SK-N-SH (cell line): Measurements from ENCODE around the gene TSC22D2. TPM values are rescaled to one million over a fixed set of nuclear protein-coding genes. Genes with fewer than 3 reads are reported as not detected.

Experiments used
- CHD2 ChIP-seq: fragments of 150-350 bp; IDR thresholded peaks from 2 replicates; pipeline ENCODE4 v1.6.1; 2018; ENCODE audit warnings: low read length; ENCODE audit not compliant: partially characterized antibody
- EZH2phosphoT487 ChIP-seq: fragments of 200-600 bp; sonication (generic); IDR thresholded peaks from 2 replicates; pipeline ENCODE4 v1.6.1; 2017; ENCODE audit warnings: low read depth, mixed run types, mild to moderate bottlenecking, antibody characterized with exemption, moderate library complexity, borderline replicate concordance
- FOSL2 ChIP-seq: IDR thresholded peaks from 2 replicates; pipeline ENCODE4 v1.4.0; 2012; ENCODE audit warnings: low read depth, mild to moderate bottlenecking, moderate library complexity, borderline replicate concordance
- FOXJ3 ChIP-seq: sonication (generic); formaldehyde crosslinking; IDR thresholded peaks from 2 replicates; pipeline ENCODE4 v1.5.1; 2020; ENCODE audit warnings: mild to moderate bottlenecking, missing genetic modification reagents
- FOXM1 ChIP-seq: IDR thresholded peaks from 2 replicates; pipeline ENCODE4 v1.4.0; 2012; ENCODE audit warnings: low read depth, mild to moderate bottlenecking
- GABPA ChIP-seq: IDR thresholded peaks from 2 replicates; pipeline ENCODE4 v1.4.0; 2012; ENCODE audit warnings: low read depth, mild to moderate bottlenecking
- GATA2 ChIP-seq: sonication (generic); formaldehyde crosslinking; IDR thresholded peaks from 2 replicates; pipeline ENCODE4 v1.5.0; 2020; ENCODE audit warnings: mild to moderate bottlenecking, missing genetic modification reagents
- JUND ChIP-seq: IDR thresholded peaks from 2 replicates; pipeline ENCODE4 v1.4.0; 2012
- NFIC ChIP-seq: IDR thresholded peaks from 2 replicates; pipeline ENCODE4 v1.4.0; 2012; ENCODE audit warnings: borderline replicate concordance
- POLR2AphosphoS5 ChIP-seq: IDR thresholded peaks from 2 replicates; pipeline ENCODE4 v1.6.1; 2012; ENCODE audit warnings: low read depth, low read length
- RCOR1 ChIP-seq: fragments of 150-350 bp; IDR thresholded peaks from 2 replicates; pipeline ENCODE4 v1.6.1; 2017; ENCODE audit warnings: antibody characterized with exemption, low read length
- SIN3A ChIP-seq: IDR thresholded peaks from 2 replicates; pipeline ENCODE4 v1.6.1; 2012; ENCODE audit warnings: low read depth, mild to moderate bottlenecking, low read length, moderate library complexity, borderline replicate concordance
- SMC3 ChIP-seq: IDR thresholded peaks from 2 replicates; pipeline ENCODE4 v1.6.1; 2012; ENCODE audit warnings: low read depth, low read length, improper control_type of control experiment
- TCF12 ChIP-seq: IDR thresholded peaks from 2 replicates; pipeline ENCODE4 v1.4.0; 2012
- TEAD4 ChIP-seq: IDR thresholded peaks from 2 replicates; pipeline ENCODE4 v1.4.0; 2012; ENCODE audit warnings: mild to moderate bottlenecking, borderline replicate concordance; ENCODE audit not compliant: insufficient read depth
- USF2 ChIP-seq: fragments of 150-350 bp; IDR thresholded peaks from 2 replicates; pipeline ENCODE4 v1.6.1; 2017; ENCODE audit warnings: antibody characterized with exemption, low read length, low read depth, borderline replicate concordance
- ZBTB33 ChIP-seq: IDR thresholded peaks from 2 replicates; pipeline ENCODE4 v1.4.0; 2012; ENCODE audit warnings: low read depth, borderline replicate concordance
- polyA plus RNA-seq, 3 experiments: library from polyadenylated mRNA; depleted of rRNA; stranded (reverse); fragments of >200 nt; gene quantifications; 2 replicates each; pipeline ENCODE4 v1.2.3, GENCODE V29; 2012
- TF ChIP-seq, protein P1 (sequence below): IDR thresholded peaks from 2 replicates; pipeline ENCODE4 v1.6.1; 2012; ENCODE audit warnings: mild to moderate bottlenecking, low read depth, low read length, moderate library complexity
- TF ChIP-seq, protein P2 (sequence below): fragments of 200-600 bp; sonication (generic); IDR thresholded peaks from 2 replicates; pipeline ENCODE4 v1.6.1; 2017; ENCODE audit warnings: antibody characterized with exemption, mild to moderate bottlenecking, moderate library complexity
- TF ChIP-seq, protein P3 (sequence below): IDR thresholded peaks from 2 replicates; pipeline ENCODE4 v1.4.0; 2012; ENCODE audit warnings: low read depth, borderline replicate concordance

Gene TSC22D2
- polyA plus RNA-seq, 1 of the 3 experiments (the other 2 are of a cell fraction): 4.8 TPM

DNA sequence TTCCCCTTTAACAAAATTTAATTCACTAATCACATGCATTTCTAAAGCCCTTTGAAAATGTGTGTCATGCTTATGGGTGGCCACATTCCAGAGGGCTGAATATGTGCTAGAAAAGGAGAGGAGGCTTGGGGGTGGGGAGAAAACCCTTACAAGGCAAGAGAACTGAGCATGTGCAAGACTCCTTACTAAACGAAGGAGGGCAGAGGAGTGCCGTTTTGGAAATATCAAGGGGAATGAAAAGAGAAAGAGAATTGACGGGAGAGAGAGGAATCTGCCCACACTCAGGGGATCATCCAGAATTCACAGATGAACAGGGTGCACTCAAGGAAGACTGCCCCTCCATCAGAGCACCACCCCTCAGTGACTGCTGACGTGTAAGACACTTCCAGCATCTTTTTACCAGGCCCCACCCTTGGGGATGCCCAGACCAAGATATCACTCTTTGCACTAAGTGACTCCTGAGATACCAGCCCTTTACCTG is 37.9 kb upstream of the TSC22D2 start (continued):
- TF ChIP-seq, protein P1, sequence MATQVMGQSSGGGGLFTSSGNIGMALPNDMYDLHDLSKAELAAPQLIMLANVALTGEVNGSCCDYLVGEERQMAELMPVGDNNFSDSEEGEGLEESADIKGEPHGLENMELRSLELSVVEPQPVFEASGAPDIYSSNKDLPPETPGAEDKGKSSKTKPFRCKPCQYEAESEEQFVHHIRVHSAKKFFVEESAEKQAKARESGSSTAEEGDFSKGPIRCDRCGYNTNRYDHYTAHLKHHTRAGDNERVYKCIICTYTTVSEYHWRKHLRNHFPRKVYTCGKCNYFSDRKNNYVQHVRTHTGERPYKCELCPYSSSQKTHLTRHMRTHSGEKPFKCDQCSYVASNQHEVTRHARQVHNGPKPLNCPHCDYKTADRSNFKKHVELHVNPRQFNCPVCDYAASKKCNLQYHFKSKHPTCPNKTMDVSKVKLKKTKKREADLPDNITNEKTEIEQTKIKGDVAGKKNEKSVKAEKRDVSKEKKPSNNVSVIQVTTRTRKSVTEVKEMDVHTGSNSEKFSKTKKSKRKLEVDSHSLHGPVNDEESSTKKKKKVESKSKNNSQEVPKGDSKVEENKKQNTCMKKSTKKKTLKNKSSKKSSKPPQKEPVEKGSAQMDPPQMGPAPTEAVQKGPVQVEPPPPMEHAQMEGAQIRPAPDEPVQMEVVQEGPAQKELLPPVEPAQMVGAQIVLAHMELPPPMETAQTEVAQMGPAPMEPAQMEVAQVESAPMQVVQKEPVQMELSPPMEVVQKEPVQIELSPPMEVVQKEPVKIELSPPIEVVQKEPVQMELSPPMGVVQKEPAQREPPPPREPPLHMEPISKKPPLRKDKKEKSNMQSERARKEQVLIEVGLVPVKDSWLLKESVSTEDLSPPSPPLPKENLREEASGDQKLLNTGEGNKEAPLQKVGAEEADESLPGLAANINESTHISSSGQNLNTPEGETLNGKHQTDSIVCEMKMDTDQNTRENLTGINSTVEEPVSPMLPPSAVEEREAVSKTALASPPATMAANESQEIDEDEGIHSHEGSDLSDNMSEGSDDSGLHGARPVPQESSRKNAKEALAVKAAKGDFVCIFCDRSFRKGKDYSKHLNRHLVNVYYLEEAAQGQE: 0 out of 2 replicates have a peak, but pooled peaks have one; percentile 11
- TF ChIP-seq RCOR1 (no peak), SMC3 (no peak), SIN3A (no peak; the same call in 1 of the 2 replicates), USF2 (no peak), NFIC (peak; percentile 55; the same call in 1 of the 2 replicates), CHD2 (no peak), EZH2phosphoT487 (no peak), TEAD4 (peak; percentile 77; the same call in 1 of the 2 replicates), FOSL2 (peak; percentile 84; the same call in 1 of the 2 replicates), FOXJ3 (no peak), GABPA (no peak), ZBTB33 (0 out of 2 replicates have a peak, but pooled peaks have one; percentile 38), GATA2 (CRISPR knock-in tag) (no peak), TCF12 (peak; percentile 80), POLR2AphosphoS5 (peak; percentile 33), JUND (peak; percentile 90), FOXM1 (no peak)
- TF ChIP-seq, protein P2, sequence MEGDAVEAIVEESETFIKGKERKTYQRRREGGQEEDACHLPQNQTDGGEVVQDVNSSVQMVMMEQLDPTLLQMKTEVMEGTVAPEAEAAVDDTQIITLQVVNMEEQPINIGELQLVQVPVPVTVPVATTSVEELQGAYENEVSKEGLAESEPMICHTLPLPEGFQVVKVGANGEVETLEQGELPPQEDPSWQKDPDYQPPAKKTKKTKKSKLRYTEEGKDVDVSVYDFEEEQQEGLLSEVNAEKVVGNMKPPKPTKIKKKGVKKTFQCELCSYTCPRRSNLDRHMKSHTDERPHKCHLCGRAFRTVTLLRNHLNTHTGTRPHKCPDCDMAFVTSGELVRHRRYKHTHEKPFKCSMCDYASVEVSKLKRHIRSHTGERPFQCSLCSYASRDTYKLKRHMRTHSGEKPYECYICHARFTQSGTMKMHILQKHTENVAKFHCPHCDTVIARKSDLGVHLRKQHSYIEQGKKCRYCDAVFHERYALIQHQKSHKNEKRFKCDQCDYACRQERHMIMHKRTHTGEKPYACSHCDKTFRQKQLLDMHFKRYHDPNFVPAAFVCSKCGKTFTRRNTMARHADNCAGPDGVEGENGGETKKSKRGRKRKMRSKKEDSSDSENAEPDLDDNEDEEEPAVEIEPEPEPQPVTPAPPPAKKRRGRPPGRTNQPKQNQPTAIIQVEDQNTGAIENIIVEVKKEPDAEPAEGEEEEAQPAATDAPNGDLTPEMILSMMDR: peak; percentile 30
- TF ChIP-seq, protein P3, sequence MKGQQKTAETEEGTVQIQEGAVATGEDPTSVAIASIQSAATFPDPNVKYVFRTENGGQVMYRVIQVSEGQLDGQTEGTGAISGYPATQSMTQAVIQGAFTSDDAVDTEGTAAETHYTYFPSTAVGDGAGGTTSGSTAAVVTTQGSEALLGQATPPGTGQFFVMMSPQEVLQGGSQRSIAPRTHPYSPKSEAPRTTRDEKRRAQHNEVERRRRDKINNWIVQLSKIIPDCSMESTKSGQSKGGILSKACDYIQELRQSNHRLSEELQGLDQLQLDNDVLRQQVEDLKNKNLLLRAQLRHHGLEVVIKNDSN: 0 out of 2 replicates have a peak, but pooled peaks have one; percentile 34
